ENCODE results near the gene NKX1-1. TPM values are rescaled to one million over a fixed set of nuclear protein-coding genes. Genes with fewer than 3 reads are reported as not detected.

The NKX1-1 gene
- total and polyA plus RNA-seq, 2 of the 8 experiments (the other 6 are each of a cell fraction or from before 2014, with no cell fraction given) = not detected

DNA sequence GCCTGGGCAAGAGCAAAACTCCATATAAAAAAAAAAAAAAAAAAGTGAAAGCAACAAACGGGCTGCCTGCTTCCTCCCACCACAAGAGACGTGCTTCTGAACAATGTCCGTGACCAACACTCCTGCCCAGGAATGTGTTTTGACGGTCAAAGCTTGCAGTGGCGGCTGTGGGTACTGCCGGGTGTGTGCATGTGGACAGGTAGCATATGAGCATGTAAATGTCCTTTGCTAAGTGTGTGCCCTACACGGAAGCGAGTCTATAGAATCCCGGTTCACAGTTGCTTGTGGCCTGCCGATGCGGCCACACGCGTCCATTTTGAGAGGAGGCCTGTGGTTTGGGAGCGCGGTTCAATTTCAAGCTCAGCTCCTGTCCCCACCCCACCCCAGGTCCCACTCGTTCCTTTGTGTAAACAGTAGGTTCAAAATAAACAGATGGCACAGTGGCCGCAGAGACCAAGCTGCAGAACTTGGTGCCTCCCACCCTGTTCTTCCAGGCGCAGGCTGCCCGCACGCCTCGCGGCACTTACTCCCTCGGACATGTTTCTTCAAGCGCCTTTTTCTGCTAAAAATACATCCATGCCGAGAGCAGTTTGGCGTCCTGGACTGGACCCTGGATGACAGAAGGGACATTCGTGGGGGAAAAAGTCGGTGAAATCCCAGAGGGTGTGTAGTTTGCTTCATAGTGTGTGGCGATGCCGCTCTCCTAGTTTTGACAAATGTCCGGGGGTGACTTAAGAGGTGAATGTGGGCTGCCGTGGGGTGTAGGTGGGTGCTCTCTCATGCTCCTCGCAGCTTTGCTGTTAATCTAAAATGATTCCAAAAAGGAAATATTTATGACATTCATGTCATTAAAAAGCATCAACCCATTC, 11.5 kb upstream of the NKX1-1 start:
- H2AK5ac ChIP-seq (ENCODE audit: low read depth, low read length) = no peak overlapping the region
- ChIA-PET CTCF (ENCODE audit: partially characterized antibody) (interaction anchor here (0.6 to 1.1 kb wide), 2 partner anchors 63 to 274 kb away, joined by 3 to 4 read pairs; no protein-coding TSS in a partner anchor), POLR2A (ENCODE audit: partially characterized antibody) (interaction anchor here (0.6 kb wide), 1 partner anchor 45 kb away, joined by 3 read pairs; no protein-coding TSS in a partner anchor)
- no peak overlapping the region for H2BK120ac ChIP-seq (replicated peaks; ENCODE audit: low read depth, low read length)
- TF ChIP-seq HDAC2 (IDR thresholded peaks at IDR 0.05; ENCODE audit: borderline replicate concordance in 1 of 2, low read depth in 2 of 2, low read length in 2 of 2) (no peak), CTBP2 (IDR thresholded peaks at IDR 0.05; ENCODE audit: borderline replicate concordance, insufficient read depth, insufficient read length, low read length) (no peak), RBBP5 (IDR thresholded peaks at IDR 0.05; ENCODE audit: borderline replicate concordance, low read depth, low read length) (no peak)
- TF ChIP-seq, protein P1, sequence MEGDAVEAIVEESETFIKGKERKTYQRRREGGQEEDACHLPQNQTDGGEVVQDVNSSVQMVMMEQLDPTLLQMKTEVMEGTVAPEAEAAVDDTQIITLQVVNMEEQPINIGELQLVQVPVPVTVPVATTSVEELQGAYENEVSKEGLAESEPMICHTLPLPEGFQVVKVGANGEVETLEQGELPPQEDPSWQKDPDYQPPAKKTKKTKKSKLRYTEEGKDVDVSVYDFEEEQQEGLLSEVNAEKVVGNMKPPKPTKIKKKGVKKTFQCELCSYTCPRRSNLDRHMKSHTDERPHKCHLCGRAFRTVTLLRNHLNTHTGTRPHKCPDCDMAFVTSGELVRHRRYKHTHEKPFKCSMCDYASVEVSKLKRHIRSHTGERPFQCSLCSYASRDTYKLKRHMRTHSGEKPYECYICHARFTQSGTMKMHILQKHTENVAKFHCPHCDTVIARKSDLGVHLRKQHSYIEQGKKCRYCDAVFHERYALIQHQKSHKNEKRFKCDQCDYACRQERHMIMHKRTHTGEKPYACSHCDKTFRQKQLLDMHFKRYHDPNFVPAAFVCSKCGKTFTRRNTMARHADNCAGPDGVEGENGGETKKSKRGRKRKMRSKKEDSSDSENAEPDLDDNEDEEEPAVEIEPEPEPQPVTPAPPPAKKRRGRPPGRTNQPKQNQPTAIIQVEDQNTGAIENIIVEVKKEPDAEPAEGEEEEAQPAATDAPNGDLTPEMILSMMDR (IDR thresholded peaks at IDR 0.05; ENCODE audit: control extremely low read depth in 1 of 3, insufficient read depth in 1 of 3, low read depth in 1 of 3, low read length in 3 of 3) = peak in 1 of 3 experiments; percentile 11; a peak in 1 of 4 replicates
- H2AFZ ChIP-seq (ENCODE audit: low read length) = no peak overlapping the region
- peaks cover 0 to 10% (median 2%) of the 10 kb centered on the region in 4 experiments; a peak in 4 of 7 replicates for H3K4me1 ChIP-seq (replicated peaks in 1 of 4; ENCODE audit: control insufficient read depth in 3 of 4, insufficient read depth in 4 of 4, low read length in 3 of 4)
- H3K79me1 ChIP-seq (ENCODE audit: low read depth, low read length) = no peaks in the 10 kb centered on the region
- H3K4me3 ChIP-seq (ENCODE audit: extremely low read depth in 1 of 4, insufficient read depth in 2 of 4, low read depth in 3 of 4, low read length in 4 of 4) = no peak overlapping the region
- 89% methylated on average over 33 of the region's 33 CpGs; no CpG with 5 or more reads in 1 of the 2 experiments for WGBS, 2 experiments (ENCODE audit: extremely low coverage in 1 of 2, insufficient coverage in 1 of 2, insufficient read length in 1 of 2, insufficient replicate concordance in 2 of 2, low coverage in 1 of 2, low lambda C conversion rate in 2 of 2, missing lambda C conversion rate in 1 of 2)
- no peak overlapping the region for H2BK12ac ChIP-seq (ENCODE audit: low read depth, low read length)
- no peak overlapping the region for H3K4ac ChIP-seq (replicated peaks; ENCODE audit: insufficient read length, low read depth, low read length)
- H3K9me3 ChIP-seq (ENCODE audit: insufficient read depth in 2 of 2, low read depth in 1 of 2, low read length in 1 of 2) = no peaks in the 10 kb centered on the region
- H3K18ac ChIP-seq (ENCODE audit: extremely low read depth, low read length) = no peak overlapping the region
- H3K36me3 ChIP-seq (ENCODE audit: control insufficient read depth in 2 of 4, insufficient read depth in 4 of 4, low read length in 3 of 4) = no peaks in the 10 kb centered on the region
- H2BK15ac ChIP-seq (ENCODE audit: low read length) = no peak overlapping the region
- no peak overlapping the region for H3K14ac ChIP-seq (ENCODE audit: insufficient read length)
- no peak overlapping the region for H3K56ac ChIP-seq (replicated peaks; ENCODE audit: insufficient read length, low read depth, low read length)
- no peak overlapping the region for H3K4me2 ChIP-seq (ENCODE audit: insufficient read depth in 1 of 2, low read depth in 2 of 2, low read length in 2 of 2)
- no peak overlapping the region; the same call in 1 of the 2 replicates for H4K8ac ChIP-seq (ENCODE audit: extremely low read depth, insufficient read depth, low read length)
- H3K9ac ChIP-seq (replicated peaks in 1 of 4; ENCODE audit: extremely low read depth in 1 of 4, low read depth in 3 of 4, low read length in 3 of 4) = no peak overlapping the region
- H3K27ac ChIP-seq (ENCODE audit: low read depth, low read length) = no peak overlapping the region
- H2BK20ac ChIP-seq (ENCODE audit: low read length) = no peak overlapping the region
- FAIRE-seq (no peak), DNase-seq (ENCODE audit: low read depth in 1 of 2, low spot score in 2 of 2) (peak in 1 of 2 experiments; percentile 42)
- H4K91ac ChIP-seq (replicated peaks; ENCODE audit: insufficient read length, low read length) = no peak overlapping the region
- H3K23me2 ChIP-seq (ENCODE audit: low read depth, low read length) = no peaks in the 10 kb centered on the region; the same call in 1 of the 2 replicates
- peaks cover 4% of the 10 kb centered on the region in 2 experiments for H4K20me1 ChIP-seq (replicated peaks in 1 of 2; ENCODE audit: control insufficient read depth in 1 of 2, insufficient read depth in 2 of 2, low read length in 2 of 2)
- no peak overlapping the region for H2BK5ac ChIP-seq (ENCODE audit: low read depth, low read length)
- peaks cover 0 to 16% (median 12%) of the 10 kb centered on the region in 4 experiments; a peak in 6 of 7 replicates for H3K27me3 ChIP-seq (replicated peaks in 1 of 4; ENCODE audit: control insufficient read depth in 3 of 4, extremely low read depth in 1 of 4, insufficient read depth in 3 of 4, low read length in 3 of 4)
- no peak overlapping the region for H3K23ac ChIP-seq (ENCODE audit: insufficient read length)
- H3K79me2 ChIP-seq (ENCODE audit: control insufficient read depth in 1 of 2, insufficient read depth in 2 of 2, low read length in 2 of 2) = no peaks in the 10 kb centered on the region
- no peak overlapping the region for H4K5ac ChIP-seq (ENCODE audit: insufficient read length, low read depth, low read length)

Measured in H1 (cell line).